H1 (cell line): Measurements from ENCODE around the gene OSBPL6. TPM values are rescaled to one million over a fixed set of nuclear protein-coding genes. Genes with fewer than 3 reads are reported as not detected.

Experiments used
- ASH2L ChIP-seq: fragments of 200-600, 300-600 bp; sonication (generic); IDR thresholded peaks from one replicate; pipeline ENCODE4 v1.7.1; 2017; ENCODE audit warnings: low read length
- CEBPB ChIP-seq: IDR thresholded peaks from 2 replicates; pipeline ENCODE4 v1.6.1; 2012; ENCODE audit warnings: low read depth, low read length
- NANOG ChIP-seq: IDR thresholded peaks from 2 replicates; pipeline ENCODE4 v1.6.1; 2011; ENCODE audit warnings: low read length, low read depth, mild to moderate bottlenecking, inconsistent platforms; ENCODE audit not compliant: insufficient read depth, poor library complexity, severe bottlenecking
- RNF2 ChIP-seq: fragments of 200-900, 300-1000 bp; sonication (generic); IDR thresholded peaks from 2 replicates; pipeline ENCODE4 v1.7.1; 2016; ENCODE audit warnings: borderline replicate concordance, low read depth, mild to moderate bottlenecking, antibody characterized with exemption, low read length; ENCODE audit not compliant: poor library complexity, severe bottlenecking; ENCODE audit errors: missing control alignments
- RXRA ChIP-seq: IDR thresholded peaks from 2 replicates; pipeline ENCODE4 v1.6.1; 2011; ENCODE audit warnings: low read depth, mild to moderate bottlenecking, low read length, moderate library complexity; ENCODE audit not compliant: insufficient read depth
- polyA plus RNA-seq, 7 experiments: library from polyadenylated mRNA; depleted of rRNA in 3 of 7; stranded (reverse) in 5 of 7; unstranded in 2 of 7; fragments of >200 nt in 5 of 7; fragments of 200-250 nt in 2 of 7; gene quantifications; 1 replicate in 5 of 7; 2 replicates in 1 of 7; 4 replicates in 1 of 7; pipeline versions ENCODE4 v1.2.1 to v1.2.3, GENCODE V29; 2011 to 2013; ENCODE audit warnings: missing spikeins in 2 of 7, mixed read lengths in 2 of 7
- total RNA-seq: library from RNA; stranded (reverse); fragmentation: NEBNext Ultra II Directional; extraction: Animal tissue kit (Norgen Biotek cat#: 25700); gene quantifications from 2 replicates; pipeline ENCODE4 v1.2.1, GENCODE V29; 2021
- TF ChIP-seq, protein P1 (sequence below): fragments of 300-600 bp; sonication (generic); IDR thresholded peaks from 2 replicates; pipeline ENCODE4 v1.7.1; 2012; ENCODE audit warnings: low read length, moderate library complexity, mild to moderate bottlenecking, inconsistent platforms; ENCODE audit not compliant: insufficient replicate concordance

Gene OSBPL6
- total and polyA plus RNA-seq, 2 of the 8 experiments (the other 6 are each of a cell fraction or from before 2014, with no cell fraction given) = 1.7 to 5.6 TPM

DNA sequence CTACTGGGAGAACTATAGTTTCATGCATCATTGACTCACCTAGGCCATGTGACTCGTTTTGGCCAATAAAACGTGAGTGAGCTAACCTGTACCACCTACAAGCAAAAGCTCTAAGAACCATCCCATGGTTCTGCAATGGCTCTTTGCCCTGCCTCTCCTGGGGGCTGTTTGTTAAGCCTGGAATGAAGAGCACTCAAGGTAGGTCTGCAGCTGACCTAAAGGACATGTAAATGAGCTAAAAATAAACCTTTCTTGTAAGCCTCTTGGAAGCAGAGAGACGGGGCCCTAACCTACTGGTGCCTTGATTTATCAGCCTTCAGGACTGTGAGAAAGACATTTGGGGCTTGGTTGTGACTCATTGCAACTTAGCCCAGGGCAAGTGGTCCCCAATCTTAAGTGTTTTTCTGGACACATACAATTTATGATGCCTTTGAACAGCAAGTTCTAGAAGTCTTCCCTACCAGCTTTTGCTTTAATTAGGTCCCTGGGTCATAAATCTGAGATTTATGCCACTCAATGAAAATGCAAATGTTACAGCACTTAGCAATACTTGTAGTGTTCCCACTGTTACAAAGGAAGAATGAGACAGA lies 107.4 kb downstream of the OSBPL6 start (continued):
- no peak for TF ChIP-seq RNF2
- no peak for TF ChIP-seq RXRA
- TF ChIP-seq, protein P1, sequence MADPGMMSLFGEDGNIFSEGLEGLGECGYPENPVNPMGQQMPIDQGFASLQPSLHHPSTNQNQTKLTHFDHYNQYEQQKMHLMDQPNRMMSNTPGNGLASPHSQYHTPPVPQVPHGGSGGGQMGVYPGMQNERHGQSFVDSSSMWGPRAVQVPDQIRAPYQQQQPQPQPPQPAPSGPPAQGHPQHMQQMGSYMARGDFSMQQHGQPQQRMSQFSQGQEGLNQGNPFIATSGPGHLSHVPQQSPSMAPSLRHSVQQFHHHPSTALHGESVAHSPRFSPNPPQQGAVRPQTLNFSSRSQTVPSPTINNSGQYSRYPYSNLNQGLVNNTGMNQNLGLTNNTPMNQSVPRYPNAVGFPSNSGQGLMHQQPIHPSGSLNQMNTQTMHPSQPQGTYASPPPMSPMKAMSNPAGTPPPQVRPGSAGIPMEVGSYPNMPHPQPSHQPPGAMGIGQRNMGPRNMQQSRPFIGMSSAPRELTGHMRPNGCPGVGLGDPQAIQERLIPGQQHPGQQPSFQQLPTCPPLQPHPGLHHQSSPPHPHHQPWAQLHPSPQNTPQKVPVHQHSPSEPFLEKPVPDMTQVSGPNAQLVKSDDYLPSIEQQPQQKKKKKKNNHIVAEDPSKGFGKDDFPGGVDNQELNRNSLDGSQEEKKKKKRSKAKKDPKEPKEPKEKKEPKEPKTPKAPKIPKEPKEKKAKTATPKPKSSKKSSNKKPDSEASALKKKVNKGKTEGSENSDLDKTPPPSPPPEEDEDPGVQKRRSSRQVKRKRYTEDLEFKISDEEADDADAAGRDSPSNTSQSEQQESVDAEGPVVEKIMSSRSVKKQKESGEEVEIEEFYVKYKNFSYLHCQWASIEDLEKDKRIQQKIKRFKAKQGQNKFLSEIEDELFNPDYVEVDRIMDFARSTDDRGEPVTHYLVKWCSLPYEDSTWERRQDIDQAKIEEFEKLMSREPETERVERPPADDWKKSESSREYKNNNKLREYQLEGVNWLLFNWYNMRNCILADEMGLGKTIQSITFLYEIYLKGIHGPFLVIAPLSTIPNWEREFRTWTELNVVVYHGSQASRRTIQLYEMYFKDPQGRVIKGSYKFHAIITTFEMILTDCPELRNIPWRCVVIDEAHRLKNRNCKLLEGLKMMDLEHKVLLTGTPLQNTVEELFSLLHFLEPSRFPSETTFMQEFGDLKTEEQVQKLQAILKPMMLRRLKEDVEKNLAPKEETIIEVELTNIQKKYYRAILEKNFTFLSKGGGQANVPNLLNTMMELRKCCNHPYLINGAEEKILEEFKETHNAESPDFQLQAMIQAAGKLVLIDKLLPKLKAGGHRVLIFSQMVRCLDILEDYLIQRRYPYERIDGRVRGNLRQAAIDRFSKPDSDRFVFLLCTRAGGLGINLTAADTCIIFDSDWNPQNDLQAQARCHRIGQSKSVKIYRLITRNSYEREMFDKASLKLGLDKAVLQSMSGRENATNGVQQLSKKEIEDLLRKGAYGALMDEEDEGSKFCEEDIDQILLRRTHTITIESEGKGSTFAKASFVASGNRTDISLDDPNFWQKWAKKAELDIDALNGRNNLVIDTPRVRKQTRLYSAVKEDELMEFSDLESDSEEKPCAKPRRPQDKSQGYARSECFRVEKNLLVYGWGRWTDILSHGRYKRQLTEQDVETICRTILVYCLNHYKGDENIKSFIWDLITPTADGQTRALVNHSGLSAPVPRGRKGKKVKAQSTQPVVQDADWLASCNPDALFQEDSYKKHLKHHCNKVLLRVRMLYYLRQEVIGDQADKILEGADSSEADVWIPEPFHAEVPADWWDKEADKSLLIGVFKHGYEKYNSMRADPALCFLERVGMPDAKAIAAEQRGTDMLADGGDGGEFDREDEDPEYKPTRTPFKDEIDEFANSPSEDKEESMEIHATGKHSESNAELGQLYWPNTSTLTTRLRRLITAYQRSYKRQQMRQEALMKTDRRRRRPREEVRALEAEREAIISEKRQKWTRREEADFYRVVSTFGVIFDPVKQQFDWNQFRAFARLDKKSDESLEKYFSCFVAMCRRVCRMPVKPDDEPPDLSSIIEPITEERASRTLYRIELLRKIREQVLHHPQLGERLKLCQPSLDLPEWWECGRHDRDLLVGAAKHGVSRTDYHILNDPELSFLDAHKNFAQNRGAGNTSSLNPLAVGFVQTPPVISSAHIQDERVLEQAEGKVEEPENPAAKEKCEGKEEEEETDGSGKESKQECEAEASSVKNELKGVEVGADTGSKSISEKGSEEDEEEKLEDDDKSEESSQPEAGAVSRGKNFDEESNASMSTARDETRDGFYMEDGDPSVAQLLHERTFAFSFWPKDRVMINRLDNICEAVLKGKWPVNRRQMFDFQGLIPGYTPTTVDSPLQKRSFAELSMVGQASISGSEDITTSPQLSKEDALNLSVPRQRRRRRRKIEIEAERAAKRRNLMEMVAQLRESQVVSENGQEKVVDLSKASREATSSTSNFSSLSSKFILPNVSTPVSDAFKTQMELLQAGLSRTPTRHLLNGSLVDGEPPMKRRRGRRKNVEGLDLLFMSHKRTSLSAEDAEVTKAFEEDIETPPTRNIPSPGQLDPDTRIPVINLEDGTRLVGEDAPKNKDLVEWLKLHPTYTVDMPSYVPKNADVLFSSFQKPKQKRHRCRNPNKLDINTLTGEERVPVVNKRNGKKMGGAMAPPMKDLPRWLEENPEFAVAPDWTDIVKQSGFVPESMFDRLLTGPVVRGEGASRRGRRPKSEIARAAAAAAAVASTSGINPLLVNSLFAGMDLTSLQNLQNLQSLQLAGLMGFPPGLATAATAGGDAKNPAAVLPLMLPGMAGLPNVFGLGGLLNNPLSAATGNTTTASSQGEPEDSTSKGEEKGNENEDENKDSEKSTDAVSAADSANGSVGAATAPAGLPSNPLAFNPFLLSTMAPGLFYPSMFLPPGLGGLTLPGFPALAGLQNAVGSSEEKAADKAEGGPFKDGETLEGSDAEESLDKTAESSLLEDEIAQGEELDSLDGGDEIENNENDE = no peak
- no peak for TF ChIP-seq ASH2L
- TF ChIP-seq NANOG = no peak
- TF ChIP-seq CEBPB = no peak
- TF ChIP-seq, all 59 proteins: peak for 0
